Superior temporal gyrus (tissue), 1 donor: ENCODE results near the gene IL1RAPL1.
A peak's percentile ranks its signal among the peaks of the same experiment; 100 is the strongest.

Source experiments
- DNase-seq: peaks from one replicate; pipeline ENCODE4 v3.0.0-alpha.2; 2016; ENCODE audit errors: extremely low spot score

Gene IL1RAPL1

GRCh38 chrX:28626515-28626914 lies 39.3 kb downstream of the IL1RAPL1 start:
- no peak for DNase-seq

GRCh38 chrX:28628120-28628519 lies 40.9 kb downstream of the IL1RAPL1 start:
- no peak for DNase-seq

DNA sequence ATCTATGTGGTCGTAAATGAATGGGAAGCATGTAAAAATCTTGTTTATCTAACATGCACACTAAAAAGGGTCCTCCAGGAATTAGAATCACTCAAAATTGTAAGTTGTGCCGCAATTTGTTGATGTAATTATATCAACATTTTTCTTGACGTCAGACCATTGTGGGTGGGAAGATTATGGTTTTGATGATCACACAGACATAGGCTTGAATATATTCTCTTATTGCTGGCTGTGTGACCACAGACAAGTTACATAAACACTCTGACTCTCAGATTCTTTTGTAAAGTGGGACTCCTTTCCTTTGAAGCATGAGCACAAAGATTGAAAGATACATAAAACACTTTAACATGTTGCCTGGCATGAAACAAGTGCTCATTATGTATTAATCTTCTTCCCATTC lies 51.5 kb downstream of the IL1RAPL1 start:
- DNase-seq = no peak

DNA sequence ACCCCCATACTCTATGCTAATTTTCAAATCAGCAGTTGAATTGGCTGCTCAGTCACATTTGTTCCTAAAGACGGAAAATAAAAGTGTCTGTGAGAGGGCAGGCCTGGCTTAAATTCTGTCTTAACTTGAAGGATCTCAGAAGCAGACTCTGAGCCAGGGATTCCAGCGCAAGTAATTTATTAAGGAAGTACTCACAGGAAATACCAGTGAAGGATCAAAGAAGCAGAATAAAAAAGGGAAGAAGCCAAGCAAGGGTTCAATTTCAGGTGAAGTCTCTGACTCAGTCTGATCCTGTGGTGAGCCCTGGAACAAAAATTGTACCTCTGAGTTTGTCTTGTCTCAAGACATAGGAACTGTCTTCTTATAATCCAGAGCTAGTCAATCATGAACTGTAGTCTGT lies 52.2 kb downstream of the IL1RAPL1 start:
- DNase-seq = no peak

DNA sequence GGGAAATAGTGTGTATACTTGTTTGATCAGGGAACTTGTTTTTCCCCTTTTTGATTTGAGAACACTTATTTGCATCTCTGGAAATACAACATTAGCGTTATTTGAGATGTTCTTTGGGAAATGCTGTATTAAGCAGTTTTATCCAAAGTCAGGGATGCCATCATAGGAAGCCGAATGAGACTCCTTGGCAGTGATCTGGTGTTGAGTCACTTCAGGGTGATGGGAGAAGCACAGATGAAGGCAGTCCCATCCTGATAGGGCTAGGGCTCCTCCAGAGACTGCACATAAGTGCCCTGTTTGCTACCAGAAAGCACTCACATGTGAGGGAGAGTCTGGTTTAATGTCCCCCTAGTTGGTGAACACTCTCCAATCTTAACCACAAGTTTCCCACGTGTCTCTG lies 62.3 kb downstream of the IL1RAPL1 start:
- DNase-seq = no peak

DNA sequence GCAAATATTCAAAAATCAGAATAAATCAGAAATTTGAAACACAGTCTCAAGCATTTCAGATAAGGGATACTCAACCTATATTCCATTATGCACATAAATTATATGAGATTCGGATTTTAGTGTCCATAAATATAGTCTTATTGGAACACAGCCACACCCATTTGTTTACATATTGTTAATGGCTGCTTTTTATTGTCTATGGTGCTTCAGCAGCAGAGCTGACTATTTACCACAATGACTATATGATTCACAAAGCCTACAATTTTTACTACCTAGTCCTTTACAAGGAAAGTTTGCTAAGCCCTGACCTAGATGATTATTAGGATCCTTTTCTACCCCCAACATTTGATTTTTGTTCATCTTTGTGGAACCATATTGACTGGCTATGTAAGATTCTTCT lies 63.9 kb downstream of the IL1RAPL1 start:
- DNase-seq = no peak

- no peak for DNase-seq
Observed at GRCh38 chrX:28659269-28659668, 72.0 kb downstream of the IL1RAPL1 start.

GRCh38 chrX:28665778-28666177 lies 78.5 kb downstream of the IL1RAPL1 start:
- no peak for DNase-seq

- DNase-seq = no peak
Observed at GRCh38 chrX:28668303-28668702, 81.1 kb downstream of the IL1RAPL1 start.

- DNase-seq = no peak
Observed at GRCh38 chrX:28668957-28669356, 81.7 kb downstream of the IL1RAPL1 start.

GRCh38 chrX:28670074-28670473 lies 82.8 kb downstream of the IL1RAPL1 start:
- DNase-seq = no peak

DNA sequence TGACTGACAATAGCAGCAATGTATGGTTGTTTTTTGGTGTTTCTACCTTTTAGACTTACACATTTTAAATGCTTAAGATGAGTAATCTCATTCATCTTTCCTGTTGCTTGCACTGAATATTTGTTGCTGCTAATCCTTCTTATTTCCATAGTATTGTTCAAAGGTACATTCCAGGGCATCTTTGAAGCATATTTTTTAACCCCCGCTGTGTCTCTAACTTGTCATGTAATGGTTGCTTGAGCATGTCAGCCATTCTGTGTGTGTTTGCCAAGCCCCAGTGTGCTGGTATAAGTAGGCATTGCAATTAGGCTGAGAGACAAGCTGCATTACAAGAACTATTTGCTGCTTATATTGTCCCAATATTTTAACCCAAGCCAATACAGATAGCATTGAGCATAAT lies 87.9 kb downstream of the IL1RAPL1 start:
- DNase-seq = no peak

DNA sequence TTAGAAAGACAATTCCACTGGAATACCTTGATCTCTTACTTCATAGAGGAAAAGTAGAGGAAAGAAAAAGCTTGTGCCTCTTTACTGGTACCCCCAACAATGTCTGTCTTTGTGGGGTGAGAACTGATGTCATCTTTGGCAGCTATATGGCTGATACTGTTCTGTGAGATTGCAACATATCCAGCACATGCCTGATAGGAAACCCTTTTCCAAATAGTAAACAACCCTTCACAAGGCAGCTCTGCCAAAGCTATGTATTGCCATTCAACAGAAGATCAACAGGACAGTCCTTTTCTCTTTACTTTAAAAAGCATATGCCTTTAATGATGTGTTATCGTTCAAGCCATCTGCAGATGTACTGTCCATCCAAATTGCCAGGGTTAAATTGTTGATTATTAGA lies 105.9 kb downstream of the IL1RAPL1 start:
- DNase-seq = peak; percentile 71

GRCh38 chrX:28697732-28698131 lies 110.5 kb downstream of the IL1RAPL1 start:
- no peak for DNase-seq

GRCh38 chrX:28701222-28701621 lies 114.0 kb downstream of the IL1RAPL1 start:
- DNase-seq = no peak

DNA sequence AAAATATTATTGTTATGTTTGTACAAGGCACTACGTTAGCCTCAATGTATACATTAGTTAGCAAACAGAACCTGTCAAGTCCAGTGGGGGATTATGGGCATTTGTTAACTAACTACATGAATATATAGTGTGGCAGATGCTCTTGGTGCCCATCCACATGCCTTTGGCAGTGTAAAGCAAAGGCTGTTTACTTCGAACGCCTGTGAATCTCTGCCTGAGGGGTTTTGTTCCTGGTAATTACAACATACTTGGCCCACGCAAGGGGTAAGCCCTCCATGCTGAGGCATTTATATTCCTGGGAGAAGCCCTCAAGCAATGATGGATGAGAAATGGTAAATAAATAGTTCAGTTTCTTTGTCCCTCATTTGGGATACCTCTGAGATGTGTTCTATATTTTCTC lies 119.7 kb downstream of the IL1RAPL1 start:
- no peak for DNase-seq

DNA sequence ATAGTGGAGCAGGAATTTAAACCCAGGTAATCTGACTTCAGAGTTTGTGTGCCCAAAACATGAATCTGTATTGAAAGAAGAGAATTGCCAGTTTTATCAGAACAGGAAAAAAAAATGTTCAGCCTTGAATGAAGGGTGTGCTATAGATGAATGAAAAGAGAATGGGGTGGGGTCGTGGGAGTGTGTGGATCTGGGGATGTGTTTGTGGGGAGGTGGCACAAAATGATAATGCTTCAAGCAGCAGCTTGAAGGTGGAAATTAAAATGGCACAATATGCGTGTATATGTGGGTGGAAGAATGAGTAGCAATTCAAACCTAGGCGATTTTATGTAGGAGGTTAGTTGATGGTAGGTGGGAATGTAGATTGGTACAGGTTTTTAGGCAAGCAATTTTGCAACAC lies 122.2 kb downstream of the IL1RAPL1 start:
- no peak for DNase-seq

DNA sequence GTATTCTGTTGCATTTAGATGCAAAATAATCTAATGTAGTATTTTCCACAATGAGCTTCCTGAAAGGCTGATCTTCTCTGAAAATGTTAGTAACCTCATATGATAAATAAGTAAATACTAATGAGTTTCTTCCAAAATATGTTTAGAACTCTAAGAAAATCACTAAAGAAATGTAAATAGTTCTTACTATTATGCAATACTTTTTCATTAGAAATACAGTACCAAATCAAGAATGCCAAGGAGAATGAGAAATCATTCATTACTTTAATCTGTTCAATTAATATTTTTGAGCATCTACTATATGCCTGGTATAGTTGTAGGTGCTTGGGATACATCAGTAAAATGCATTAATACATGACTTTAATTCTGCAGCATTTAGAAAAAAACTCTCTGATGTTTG lies 130.6 kb downstream of the IL1RAPL1 start:
- DNase-seq = no peak

DNA sequence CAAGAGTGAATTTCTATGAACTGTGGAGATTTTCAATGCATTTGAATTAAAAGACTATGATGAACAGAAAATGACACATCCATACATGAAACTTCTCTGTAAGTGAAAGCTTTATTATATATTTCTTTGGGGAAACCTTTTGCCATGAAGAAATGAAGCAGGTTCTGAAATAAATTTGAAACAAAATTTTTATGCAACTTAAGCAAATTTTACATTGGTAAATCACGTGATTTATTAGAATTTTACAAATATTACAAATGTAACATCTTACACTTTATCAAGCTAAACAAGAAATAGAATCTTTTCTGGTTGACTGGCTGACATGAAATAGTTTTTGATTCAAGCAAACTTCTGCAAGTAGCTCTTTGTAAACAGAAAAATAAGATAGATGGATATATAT lies 131.2 kb downstream of the IL1RAPL1 start:
- DNase-seq = no peak

GRCh38 chrX:28719620-28720019 lies 132.4 kb downstream of the IL1RAPL1 start:
- no peak for DNase-seq

- no peak for DNase-seq
Observed at GRCh38 chrX:28752330-28752729, 165.1 kb downstream of the IL1RAPL1 start.

DNA sequence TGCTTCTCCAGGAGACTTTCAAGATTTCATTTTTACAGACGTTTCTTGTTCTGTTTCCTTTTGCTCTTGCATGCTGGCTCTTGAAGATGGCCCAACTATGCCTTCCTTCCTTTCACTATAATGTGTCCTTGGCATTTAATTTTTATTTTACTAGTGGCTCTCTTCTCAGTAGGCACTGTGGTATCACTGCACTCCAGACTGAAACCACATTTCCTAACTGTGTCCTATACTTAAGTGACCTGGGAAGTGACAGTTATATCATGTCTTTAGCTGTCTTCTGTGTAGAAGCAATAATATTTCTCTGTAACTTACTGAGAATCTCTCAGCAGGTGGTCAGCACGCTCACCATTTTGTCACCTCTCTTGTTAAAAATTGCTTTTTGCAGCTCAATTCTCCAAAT lies 168.9 kb downstream of the IL1RAPL1 start:
- DNase-seq = no peak

DNA sequence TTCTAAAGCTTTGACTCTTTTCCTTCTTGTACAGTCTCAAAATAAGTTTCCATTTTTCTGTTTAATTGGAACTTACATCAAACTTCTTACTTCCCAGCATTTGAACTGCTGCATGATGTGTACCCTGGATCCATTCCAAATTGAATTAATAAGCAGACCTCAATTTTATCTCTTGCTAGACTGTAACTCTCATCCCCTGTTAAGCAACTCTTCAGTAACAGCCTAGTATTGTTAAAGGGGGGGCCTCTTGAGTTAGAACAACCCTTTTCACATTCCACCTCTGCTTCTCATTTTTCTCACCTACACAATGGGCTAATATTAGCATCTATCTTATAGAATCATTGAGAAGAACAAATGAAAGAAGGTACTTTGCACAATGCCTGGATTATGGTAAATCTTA lies 169.4 kb downstream of the IL1RAPL1 start:
- no peak for DNase-seq

DNA sequence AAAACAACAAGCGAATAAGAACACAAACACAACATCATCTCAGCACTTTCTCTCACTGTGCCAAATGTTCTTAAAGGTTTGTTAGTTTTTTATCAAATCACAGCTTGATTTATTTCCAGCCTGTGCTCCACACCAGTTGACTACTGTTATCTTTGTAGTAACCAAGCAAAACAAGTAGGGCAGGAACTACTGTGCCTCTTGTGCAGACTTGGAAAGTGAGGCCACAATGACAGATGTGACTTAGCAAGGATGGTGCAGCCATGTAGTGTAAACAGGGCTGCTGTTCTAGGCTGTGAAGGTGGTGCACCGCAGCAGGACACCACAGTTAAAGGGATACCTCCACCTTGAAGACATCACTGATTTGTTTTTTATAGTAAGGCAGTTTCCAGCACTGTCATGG lies 170.0 kb downstream of the IL1RAPL1 start:
- DNase-seq = no peak

- DNase-seq = peak; percentile 61
Observed at GRCh38 chrX:28766561-28766960, 179.3 kb downstream of the IL1RAPL1 start.
